GM12872 (cell line): Measurements from ENCODE around the gene MOCOS.

Source experiments
- TF ChIP-seq, protein P1 (sequence below): IDR thresholded peaks from 3 replicates; pipeline ENCODE4 v1.5.1; 2011; ENCODE audit warnings: low read depth, mild to moderate bottlenecking, low read length, moderate library complexity; ENCODE audit not compliant: insufficient read depth

The MOCOS gene

DNA sequence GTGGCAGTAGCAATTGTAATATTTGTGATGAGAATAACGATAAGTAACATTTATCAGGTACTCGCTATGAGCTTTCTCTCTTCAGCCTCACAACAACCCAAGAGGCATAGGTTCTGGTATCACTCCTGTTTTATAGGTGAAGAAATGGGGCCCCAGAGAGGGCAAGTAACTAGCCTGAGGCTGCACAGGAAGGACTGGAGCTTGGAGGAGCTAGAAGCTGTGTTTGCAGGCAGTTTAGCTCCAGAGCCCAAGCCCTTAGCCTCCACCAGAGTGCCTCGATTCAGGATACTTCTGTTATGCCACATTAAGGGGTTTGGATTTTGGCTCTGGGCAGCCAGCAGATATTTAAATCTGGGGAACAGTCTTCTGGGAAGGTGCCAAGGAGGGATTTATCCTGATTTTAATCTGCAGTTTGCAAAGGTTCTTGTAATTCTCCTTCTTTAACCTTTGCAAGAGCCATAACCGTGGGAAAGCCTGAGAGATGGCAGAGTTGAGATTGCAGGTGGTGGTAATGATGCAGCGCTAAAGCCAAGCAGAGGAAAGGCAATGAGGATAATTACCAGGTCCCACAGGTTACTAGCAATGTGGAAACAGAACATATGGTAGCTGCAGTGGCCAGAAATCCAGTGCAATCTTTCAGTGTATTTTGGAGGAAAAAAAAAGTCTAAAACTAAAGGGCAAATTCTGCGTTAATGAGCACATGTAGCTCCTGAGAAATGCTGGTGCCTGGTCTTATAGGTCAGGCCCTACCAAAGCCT is 9.1 kb downstream of the MOCOS start:
- TF ChIP-seq, protein P1, sequence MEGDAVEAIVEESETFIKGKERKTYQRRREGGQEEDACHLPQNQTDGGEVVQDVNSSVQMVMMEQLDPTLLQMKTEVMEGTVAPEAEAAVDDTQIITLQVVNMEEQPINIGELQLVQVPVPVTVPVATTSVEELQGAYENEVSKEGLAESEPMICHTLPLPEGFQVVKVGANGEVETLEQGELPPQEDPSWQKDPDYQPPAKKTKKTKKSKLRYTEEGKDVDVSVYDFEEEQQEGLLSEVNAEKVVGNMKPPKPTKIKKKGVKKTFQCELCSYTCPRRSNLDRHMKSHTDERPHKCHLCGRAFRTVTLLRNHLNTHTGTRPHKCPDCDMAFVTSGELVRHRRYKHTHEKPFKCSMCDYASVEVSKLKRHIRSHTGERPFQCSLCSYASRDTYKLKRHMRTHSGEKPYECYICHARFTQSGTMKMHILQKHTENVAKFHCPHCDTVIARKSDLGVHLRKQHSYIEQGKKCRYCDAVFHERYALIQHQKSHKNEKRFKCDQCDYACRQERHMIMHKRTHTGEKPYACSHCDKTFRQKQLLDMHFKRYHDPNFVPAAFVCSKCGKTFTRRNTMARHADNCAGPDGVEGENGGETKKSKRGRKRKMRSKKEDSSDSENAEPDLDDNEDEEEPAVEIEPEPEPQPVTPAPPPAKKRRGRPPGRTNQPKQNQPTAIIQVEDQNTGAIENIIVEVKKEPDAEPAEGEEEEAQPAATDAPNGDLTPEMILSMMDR: no peak

DNA sequence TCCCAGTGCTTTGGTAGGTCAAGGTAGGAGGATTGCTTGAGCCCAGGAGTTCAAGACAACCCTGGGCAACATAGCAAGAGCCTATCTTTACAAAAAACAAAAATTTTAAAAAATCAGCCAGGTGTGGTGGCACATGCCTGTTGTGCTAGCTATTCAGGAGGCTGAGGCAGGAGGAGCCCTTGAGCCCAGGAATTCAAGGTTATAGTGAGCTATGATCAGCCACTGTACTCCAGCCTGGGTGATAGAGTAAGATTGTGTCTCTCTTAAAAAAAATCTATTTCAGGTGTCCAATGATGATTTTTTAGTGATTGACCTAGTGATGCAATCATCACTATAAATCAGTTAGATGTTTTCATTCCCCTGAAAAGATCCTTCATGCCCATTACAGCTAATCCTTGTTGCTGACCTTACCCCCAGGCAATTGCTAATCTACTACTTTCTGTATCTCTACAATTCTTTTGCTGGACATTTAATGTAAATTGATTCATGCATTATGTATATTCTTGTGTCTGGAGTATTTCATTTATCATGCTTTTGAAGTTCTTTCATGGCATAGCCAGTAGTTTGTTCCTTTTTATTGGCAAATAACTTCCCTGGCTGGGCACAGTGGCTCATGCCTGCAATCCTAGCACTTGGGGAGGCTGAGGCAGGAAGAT is 10.3 kb downstream of the MOCOS start:
- TF ChIP-seq, protein P1: no peak

DNA sequence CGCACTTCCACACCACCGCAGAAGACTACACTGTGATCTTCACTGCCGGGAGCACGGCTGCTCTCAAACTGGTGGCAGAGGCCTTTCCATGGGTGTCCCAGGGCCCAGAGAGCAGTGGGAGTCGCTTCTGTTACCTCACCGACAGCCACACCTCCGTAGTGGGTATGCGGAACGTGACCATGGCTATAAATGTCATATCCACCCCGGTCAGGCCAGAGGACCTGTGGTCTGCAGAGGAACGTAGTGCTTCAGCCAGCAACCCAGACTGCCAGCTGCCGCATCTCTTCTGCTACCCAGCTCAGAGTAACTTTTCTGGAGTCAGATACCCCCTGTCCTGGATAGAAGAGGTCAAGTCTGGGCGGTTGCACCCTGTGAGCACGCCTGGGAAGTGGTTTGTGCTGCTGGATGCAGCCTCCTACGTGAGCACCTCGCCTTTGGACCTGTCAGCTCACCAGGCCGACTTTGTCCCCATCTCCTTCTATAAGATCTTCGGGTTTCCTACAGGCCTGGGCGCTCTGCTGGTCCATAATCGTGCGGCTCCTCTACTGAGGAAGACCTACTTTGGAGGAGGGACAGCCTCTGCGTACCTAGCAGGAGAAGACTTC is 12.5 kb downstream of the MOCOS start:
- TF ChIP-seq, protein P1: no peak

DNA sequence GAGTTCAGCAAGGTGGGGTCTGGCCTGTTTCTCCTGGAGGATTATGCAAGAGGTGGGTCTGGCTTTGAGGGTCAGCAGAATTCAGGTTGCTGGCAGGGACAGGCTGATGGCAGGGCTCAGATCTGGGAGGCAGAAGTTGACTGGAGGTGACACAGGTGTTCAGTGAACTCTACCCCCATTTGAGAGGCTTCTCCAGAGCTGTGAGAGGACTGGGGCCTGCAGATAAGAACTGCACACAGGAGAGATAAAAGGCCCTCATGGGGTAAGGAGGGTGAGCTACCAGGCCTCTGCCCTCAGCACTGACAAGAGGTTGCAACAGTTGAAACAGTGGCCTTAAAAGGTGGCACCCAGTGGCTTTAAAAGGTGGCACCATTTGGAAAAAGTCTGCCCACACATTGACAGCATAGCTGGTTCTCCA is 13.1 kb downstream of the MOCOS start:
- TF ChIP-seq, protein P1: no peak

DNA sequence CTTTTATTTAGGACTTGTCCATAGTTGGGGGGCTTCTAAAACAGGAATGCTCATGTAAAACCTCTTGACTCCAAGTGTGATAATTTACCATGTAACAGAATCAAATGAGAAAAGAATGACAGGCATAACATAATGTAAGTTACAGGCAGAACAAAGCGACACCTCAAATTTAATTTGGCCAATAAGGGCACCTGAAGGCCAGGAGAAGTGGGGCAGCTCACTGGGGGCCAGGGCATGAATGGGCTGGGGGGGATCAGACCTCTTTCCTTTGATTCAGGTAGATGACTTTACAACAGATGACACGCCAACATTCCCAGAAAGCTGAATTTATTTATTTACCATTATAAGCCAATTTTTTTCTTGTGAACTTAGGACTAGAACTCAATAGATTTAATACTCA is 14.5 kb downstream of the MOCOS start:
- TF ChIP-seq, protein P1: no peak

DNA sequence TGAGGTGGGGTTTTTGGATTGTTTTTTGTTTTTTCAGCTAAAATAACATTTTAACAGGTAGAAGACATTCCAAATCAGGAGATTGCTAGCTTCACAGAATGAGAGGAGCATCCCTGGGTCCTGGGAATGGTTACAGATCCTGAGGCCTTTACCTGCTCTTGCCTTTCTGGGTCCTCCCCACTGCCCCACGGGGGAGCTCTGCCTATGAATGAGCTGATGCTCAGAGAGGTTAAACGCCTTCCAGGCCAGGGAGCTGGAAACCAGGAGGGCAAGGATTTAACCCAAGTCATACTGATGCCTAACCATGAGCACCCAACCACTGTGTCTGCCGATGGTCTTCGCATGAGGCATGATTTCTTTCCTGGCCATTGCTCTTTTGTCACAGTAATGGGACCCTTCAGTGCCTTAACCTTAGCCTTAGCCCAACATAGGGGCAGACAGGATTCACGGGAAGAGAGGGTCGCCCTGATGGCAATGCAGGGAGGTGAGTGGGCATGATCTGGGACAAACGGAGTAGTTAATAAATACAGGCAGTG is 16.1 kb downstream of the MOCOS start:
- TF ChIP-seq, protein P1: no peak

DNA sequence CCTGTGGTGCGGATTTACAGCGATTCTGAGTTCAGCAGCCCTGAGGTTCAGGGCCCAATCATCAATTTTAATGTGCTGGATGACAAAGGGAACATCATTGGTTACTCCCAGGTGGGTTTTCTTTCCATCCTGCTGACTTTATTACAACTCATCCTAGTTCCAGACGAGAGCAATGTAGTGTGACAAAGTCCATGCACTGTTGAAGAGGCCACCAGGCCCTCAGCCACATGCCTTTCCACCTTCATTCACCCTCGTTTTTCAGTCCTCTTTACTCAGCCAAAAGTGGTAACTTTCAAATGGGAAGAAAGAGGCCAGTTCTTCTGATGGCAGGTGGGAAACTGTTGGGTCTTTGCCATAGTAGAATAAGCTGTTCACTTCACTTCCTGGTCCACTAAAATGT is 17.9 kb downstream of the MOCOS start:
- TF ChIP-seq, protein P1: no peak
